ENCODE measurements around the gene WNT1.

WNT1 gene

DNA sequence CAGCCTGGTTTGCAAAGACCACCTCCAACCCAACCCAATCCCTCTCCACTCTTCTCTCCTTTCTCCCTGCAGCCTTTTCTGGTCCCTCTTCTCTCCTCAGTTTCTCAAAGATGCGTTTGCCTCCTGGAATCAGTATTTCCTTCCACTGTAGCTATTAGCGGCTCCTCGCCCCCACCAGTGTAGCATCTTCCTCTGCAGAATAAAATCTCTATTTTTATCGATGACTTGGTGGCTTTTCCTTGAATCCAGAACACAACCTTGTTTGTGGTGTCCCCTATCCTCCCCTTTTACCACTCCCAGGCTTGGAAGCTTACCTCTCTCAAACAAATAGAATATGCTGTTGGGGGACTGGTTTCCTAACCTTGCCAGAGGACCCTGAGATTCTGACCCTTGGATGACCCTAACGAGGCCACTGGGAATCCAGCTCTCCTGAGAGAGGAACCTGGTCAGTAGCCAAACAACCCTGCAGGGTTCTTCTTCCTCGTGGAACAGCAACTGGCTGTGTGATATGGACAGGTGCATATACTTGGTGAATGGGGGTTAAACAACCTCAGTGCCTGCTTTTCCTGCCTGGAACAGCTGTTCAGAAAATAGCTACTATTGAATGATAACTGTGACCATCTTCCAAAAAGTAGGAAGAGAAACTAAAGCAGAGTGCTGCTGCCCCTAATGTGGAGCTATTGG is 4.4 kb downstream of the WNT1 start:
- DNase-seq, result no peak

GRCh38 chr12:48985475-48985897 is 7.4 kb downstream of the WNT1 start:
- no peak for DNase-seq

DNA sequence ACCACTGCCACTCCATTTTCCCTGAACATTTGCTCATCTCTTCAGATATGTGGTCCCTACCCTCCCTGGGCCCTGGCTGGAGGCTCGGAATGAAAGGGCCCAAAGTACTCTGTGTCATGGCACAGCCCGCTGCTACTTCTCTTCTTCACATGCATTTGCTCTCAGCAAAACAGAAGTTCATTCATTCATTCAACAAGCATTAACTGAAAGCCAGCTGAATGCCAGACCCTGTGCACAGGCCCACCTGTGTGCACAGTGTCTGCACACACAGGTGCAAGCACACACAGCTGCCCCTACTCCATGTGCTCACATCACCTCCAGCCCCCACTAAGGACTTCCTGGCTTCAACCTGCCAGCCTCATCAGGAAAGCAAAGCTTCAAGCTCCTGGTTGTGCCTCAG is 7.8 kb downstream of the WNT1 start:
- DNase-seq, result no peak

DNA sequence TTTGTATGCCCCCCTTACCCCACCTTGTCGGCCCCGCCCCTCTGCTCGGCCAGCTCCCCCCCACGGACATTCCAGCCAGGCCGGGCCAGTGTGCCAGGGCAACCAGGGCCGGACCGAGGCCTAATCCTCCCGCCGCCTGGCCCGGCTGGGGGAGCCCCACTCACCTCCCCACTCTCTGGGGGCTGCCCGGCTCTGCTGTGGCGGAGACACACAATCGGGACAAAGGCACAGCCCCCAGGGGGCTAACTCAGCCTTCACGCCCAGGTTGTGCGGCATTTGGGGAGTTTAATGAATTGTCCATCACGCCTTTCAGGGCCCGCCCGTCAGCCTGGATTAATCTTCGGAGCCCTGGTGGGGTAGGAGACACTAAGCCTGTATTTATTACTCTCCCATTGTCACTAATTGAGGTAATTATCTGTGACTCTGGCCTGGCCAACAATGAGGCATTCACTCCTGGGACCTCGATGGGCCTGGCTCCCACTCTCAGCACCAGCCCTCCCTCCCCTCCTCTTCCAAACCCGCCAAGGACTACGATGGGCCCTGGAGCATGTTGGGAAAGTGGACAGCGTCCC is 8.7 kb downstream of the WNT1 start:
- DNase-seq, result no peak

GRCh38 chr12:48988030-48988649 is 10.0 kb downstream of the WNT1 start:
- DNase-seq, result no peak

DNA sequence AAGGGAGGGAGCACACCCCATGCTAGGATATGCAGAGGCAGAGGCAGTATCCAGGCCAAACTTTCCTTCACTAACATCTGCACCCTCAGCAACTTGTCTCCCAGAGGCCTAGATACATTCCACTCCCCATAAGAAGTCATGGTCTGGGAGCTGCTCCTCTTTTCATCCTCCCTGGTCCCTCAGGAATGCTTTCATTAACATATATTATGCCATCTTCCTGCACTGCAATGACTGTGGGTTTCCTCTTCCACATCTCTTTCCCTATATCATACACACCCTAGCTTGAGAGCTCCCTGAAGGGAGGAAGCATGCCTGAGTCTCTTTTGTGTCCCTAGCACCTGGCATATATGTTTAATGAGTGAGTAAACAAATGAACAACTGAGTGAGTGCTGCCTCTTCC is 12.4 kb downstream of the WNT1 start:
- no peak for DNase-seq

DNA sequence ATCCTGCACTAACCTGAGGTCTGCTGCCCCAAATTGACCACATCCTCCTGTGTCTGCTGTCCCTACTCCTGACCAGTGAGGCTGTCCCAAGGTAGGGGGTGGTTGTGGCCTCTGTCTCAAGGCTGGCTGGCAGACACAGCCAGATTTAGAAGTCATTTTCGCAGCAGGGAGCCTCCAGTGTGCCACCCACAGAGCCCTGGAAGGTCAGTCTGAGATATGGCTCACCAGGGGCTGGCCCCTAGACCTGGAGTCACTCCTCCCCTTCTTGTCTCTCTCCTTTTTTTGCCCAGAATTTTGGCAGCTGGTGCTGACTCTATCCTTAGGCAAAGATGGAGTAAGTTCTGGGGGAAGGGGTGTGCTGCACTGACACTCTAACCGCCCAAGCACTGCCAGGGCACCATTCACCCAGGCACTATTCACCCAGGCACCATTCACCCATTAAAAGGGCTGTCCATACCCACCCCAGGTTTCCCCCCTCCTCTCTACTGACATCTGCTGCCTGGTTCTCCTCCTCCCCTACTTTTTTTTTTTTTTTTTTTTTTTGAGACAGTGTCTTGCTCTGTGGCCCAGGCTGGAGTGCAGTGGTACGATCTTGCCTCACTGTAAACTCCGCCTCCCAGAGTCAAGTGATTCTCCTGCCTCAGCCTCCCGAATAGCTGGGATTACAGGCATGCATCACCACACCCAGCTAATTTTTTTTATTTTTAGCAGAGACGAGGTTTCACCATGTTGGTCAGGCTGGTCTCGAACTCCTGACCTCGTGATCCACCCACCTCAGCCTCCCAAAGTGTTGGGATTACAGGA is 13.3 kb downstream of the WNT1 start:
- no peak for DNase-seq

DNA sequence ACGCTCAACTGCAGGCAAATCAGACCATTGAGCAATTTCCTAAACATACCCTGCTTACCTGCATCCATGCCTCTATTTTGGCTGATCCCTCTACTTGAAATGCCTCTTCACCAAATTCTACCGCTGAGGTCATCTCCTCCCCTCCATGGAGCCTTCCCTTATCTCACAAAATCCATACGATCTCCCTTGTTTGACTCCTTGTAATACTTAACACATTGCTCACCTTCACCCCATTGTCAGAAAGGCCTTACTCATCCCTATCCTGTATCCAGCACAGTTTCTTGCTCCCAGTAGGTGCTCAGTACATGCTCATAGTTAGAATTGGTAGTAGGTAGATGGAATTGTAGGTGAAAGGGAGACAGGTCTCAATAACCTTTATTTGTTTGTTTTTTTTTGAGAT is 15.7 kb downstream of the WNT1 start:
- DNase-seq, result no peak

GRCh38 chr12:48994224-48995085 is 16.3 kb downstream of the WNT1 start:
- DNase-seq, result no peak

DNA sequence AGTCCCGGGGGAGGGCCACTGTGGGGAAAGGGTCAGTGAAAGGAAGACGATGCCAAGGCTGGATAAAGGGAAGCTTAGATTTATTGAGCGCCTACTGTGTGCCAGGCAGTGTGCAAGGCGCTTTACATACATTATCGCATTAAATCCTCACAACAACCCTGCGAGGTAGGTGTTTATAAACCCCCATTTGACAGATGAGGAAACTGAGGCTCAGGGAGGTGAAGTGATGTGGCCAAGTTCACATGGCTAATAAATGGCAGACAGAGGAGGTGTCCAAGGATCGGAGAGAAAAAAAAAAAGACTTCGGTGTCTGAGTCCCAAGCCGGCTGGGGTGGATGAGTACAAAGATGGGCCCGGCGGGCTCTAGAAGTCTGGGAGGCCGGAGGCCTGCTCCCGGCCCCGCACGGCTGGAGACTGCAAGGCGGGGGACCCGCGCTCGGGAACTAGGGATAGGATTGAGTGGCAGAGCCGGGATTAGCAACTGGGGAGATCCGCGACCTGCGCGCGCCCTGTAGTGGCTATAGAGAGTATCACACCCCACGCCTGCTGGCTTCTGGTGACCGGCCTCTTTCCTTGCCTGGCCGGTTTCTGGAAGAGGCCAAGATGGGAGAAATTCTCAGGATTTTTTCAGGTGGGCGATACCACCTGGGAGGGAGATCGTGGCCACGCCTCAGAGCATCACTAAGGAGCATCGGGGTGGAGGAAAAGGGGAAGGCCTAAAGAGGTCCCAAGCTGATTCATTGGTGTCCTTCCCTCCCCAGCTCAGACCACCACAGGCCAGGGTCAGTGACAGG is 17.2 kb downstream of the WNT1 start:
- DNase-seq, result peak; percentile 35

GRCh38 chr12:48996794-48997718 is 18.9 kb downstream of the WNT1 start:
- no peak for DNase-seq

DNA sequence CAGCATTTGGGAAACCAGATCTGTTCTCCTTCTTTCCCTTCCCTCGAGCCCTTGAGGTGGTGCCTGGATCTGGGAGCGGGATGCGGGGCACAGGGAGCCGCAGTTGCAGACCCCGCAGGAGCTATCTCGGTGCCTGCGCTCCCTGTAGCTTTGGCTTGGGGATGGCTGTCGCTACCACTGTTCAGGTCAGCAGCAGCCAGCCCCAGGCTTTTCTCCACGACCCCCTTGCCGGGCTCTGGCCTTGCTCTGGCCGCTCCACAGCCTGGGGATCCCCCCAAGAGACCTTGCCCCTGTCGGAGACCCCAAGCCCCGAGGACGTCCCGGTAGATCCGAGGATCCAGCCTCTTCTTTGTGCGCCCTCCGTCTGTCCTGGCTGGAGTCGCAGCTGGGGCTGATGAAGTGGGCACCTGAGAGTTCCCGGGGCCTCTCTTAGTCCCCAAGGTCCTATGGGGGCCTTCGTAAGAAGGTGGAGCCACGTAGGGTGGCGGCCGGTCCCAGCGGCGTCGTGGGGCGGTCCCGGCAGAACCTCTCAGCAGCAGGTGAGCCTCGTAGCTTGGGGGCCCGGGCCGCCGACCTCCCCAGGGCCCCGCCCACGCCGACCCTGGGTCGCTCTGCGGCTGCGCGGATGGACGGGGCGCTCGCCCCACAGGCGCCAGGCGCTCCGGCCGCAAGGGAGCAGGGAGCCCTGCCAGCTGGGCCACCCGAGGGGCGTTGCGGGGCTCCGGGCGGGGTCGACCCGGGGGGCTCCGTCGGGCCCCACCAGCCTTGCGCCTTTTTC is 19.8 kb downstream of the WNT1 start:
- no peak for DNase-seq

- no peak for DNase-seq
These were observed 20.6 kb downstream of the WNT1 start for GRCh38 chr12:48998497-48999353.

- no peak for DNase-seq
These were observed 21.4 kb downstream of the WNT1 start, which contains the start of gene DDN for GRCh38 chr12:48999371-49000131. DDN (minus strand) TSS chr12:48999375; CDS start chr12:48999287, 88 bp downstream.

DNA sequence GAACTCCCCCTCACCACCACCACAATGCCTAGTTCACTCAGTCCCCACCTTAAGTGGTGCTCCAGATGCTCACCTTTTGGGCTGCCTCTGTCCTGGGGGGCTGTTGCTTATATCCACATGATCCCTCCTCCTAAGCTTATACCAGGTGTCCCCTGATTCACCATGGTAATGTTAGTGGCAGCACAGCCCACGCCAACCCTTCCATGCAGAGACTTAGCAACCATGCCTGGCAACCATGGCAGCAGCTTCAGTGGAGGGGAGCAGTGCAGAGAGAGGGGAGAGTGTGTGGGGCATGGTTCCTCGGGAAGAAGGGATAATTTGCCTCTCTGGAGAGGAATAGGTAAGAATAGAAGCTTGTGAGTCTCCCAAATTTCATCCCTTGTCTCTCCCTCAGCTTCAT is 22.2 kb downstream of the WNT1 start:
- no peak for DNase-seq

DNA sequence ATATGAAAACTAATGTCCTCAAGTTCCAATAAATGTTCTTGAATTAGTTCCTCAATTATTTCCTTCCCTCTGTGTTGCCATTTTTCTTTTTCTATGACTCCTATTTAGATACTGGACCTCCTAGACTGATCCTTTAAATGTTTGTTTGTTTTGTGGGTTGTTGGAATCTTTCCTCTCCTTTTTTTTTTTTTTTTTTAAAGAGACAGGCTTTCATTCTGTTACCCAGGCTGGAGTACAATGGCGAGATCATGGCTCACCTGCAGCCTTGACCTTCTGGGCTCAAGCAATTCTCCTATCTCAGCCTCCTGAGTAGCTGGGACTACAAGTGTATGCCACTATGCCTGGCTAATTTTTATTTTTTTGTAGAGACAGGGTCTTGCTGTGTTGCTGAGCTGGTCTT is 30.8 kb downstream of the WNT1 start:
- no peak for DNase-seq

DNA sequence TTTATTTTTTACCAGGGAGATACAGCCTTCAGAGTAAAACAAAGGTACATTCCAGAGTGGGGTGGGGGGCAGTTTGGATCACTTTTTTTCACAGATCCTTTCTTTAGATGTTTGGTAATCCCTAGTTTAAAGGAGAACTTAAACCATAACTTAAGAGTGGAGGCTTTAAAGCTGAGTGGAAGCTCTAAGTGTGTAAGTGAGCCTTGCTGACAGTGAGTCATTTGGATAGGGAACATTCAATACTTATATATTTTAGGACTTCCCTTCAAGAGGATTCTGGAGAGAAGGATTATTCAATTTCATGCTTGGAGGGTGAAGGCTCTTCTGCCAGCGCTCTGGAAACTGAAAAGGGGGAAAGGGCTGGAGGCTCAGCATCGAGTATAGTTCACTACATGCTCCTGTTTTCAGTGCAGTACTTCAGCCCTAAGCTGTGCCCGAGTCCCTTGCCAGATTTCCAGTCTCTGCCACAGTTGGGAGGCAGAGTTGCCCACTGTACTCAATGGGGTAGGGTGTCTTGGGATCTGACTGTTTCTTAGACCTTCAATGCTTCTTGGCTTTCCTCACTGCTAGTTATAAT is 32.1 kb downstream of the WNT1 start:
- DNase-seq, result no peak

- no peak for DNase-seq
These were observed 34.6 kb downstream of the WNT1 start for GRCh38 chr12:49012739-49013138.

Data from NCI-H1417 treated with DMSO at 0.1 percent for 48 hours (cell line).